GM21825 (cell line): Measurements from ENCODE around the gene PLD1.
"Not testable (repeated sequence)": the region's sequence is repeated elsewhere in the genome, so short reads cannot be mapped to it uniquely, and the experiment has no call there.

ENCODE experiments used
- ATAC-seq: cut with Tn5 transposase; IDR thresholded peaks from one replicate; pipeline ENCODE4 v1.9.1; 2021; ENCODE audit warnings: mild to moderate bottlenecking, moderate library complexity; ENCODE audit not compliant: unreplicated experiment

PLD1 gene

DNA sequence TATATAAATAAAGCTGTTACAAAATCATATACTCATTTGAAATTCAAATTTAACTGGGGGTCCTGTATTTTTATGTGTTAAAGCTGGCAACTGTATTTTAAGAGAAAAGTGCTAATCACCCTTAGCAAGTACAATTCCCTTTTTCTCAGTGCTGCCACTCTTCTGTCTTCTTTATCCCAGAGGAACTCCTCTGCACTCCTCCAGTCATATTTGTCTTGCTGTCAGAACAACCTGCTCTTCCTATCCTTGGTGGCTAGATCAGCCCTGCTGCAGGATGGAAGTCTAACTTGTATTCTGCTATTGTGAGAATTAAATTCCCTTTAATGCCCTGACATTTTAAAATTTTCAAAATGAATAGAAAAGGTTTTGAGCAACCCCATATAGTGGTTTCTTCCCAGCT is 226.2 kb downstream of the PLD1 start:
- ATAC-seq: no peak

DNA sequence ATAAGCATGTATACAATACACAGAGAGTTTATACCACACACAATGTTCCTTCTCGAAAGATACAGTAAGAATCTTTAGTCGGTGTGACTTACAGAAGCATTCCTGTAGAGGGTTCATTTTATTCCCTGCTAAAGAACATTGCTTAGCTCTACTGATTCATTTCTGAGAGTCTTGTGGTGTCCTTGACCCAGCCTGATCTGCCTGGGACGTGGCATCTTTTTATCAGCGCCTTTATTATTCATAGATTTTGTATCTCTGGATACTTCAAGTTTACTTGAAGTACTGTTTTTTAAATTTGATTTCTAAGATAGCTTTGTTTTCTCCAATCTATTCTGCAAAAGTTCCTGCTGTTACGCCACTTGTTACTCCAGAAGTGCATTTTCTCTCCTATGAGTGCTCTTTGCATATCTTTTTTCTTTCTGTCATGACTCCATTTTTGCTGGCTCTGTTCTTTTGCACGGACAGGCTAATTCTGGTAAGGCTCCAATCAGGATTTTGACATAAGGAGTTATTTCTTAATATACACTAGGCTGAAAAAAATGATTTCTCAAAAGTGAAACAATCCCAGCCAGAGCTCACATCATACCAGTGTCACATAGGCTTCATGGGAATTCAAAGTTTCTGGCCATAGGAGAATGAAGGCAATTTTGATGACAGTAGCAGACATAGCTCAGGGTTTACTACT is 235.6 kb downstream of the PLD1 start:
- ATAC-seq: no peak

DNA sequence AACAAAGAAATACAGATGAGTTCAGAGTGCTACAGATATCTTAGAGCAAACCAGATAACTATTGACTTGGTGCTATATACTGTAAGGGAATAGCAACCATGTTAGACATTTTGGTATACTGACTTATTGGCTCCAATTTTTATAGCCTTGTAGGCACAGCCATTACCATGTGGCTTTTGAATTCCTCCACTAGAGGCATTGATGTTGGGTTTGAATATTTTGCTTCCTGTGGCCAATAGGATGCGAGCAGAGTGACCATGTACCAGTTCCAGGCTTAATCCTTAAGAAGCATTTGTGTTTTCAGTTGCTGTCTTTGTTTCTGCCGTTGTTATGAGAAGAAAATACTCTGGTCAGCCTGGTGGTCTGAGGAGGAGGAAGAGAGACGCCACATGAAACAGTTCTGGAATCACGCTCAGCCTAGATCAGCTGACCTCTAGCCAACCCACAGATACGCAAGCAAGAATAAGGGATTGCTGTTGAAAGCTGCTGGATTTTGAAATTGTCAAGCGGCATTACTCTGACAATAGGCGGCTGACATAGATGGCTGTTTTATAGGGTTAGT is 240.6 kb downstream of the PLD1 start:
- ATAC-seq: no peak

DNA sequence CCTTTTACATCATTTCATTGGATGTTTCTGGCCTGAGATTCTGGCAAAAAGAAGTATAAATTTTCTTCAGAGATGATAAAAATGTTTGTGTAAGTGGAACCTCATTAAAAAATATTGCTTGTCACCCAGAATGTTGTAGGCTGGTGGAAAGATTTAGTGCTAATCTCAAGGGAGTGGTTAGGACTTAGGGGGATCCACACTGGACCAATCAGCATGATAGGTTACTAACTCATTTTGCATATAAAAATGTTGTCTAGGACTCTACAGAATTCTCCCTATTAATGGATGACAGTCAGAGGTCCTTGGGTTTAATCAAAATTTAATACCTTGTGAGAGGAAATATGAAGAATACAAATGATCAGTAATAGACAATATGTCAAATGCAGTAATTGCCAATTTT is 241.5 kb downstream of the PLD1 start:
- ATAC-seq: no peak

DNA sequence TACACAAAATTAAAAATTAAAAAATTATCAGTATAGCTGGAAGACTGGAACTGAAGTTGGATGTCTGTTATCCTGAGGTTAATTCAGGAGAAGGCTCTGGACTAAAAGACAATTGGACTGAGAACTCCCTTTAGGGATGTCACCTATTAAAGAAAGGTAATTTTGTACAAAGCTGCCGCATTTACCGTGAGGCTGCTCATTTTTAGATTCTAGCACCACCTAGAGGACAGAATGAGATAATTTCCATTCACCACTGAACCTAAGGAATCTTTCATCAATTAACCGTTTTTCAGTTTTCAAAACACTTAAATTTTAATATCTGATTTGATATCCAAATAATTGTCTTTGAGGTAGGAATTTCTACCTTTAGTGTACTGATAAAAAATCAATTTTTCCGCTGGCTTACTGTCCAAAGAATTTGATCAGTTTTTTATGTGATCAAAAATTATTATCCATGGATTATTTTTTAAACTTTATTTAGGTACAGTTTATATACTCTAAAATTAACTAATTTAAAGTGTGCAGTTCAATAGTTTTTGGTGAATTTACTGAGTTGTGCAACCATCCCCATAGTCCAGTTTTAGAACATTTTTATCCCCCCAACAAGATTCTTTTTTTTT is 243.4 kb downstream of the PLD1 start:
- no peak for ATAC-seq

GRCh38 chr3:171565481-171566058 is 244.7 kb downstream of the PLD1 start:
- ATAC-seq: no peak

GRCh38 chr3:171564748-171565480 is 245.4 kb downstream of the PLD1 start:
- ATAC-seq: no peak

GRCh38 chr3:171563298-171563697 is 247.0 kb downstream of the PLD1 start:
- ATAC-seq: no peak

DNA sequence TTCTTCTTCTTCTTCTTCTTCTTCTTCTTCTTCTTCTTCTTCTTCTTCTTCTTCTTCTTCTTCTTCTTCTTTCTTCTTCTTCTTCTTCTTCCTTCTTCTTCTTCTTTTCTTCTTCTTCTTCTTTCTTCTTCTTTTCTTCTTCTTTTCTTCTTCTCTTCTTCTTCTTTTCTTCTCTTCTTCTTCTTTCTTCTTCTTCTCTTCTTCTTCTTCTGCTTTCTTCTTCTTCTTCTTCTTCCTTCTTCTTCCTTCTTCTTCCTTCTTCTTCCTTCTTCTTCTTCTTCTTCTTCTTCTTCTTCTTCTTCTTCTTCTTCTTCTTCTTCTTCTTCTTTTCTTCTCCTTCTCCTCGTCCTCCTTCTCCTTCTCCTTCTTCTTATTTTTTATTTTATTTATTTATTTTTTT is 247.8 kb downstream of the PLD1 start:
- ATAC-seq: not testable (repeated sequence)

DNA sequence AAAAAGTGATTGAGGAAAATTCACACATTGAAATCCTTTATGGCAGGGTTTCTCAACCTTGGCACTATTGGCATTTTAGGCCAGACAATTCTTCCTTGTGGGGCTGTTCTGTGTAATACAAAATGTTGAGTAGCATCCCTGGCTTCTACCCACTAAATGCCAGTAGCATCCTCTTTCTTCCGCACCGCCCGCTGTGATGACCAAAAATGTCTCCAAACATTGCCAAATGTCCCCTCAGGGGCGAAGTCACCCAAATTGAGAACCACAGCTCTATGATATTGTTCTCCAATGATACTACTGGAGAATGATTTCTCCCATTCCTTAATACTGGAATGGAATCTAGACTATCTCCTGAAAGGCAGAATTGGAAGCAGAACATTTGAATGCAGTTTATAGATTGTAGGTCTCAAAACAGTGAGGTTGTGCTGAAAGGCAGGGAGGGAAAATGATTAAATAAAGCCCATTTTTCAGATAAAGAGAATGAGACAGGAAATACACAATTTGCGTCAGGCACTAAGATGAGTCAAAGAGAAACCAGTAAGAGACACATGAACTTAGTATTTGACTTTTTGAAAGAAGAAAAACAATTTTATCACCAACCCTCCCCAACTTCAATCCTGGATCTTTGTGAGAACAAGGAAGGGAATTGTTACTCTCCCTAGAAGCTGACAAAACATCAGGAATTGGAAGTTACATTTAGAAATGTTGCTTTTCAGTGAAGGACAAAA is 248.5 kb downstream of the PLD1 start:
- ATAC-seq: no peak

- no peak for ATAC-seq
Observed at GRCh38 chr3:171559586-171559985, 250.7 kb downstream of the PLD1 start.

DNA sequence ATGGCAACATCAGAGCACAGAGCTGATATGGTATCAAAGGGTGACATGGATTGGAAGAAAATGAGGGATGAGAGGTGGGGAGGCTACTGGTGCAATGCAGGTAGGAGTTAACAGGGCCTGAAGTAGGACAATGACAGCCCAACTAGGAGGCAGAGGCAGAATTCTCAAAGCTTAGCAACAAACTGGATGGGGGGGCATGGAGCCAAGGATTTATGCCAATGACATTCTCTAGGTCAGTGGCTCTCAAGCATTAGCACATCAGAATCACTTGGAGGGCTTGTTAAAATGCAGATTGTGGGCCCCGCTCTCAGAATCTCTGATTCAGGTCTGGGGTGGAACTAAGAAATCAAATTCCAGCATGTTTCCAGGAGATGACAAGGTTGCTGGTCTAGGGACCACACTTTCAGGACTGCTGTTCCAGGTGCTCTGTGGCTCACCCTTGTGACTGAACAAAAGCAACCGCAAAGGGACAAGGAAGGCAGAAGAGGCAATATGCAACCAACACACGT is 252.0 kb downstream of the PLD1 start:
- ATAC-seq: no peak

- no peak for ATAC-seq
Observed at GRCh38 chr3:171557173-171557572, 253.1 kb downstream of the PLD1 start.

- no peak for ATAC-seq
Observed at GRCh38 chr3:171556574-171557145, 253.6 kb downstream of the PLD1 start.

- ATAC-seq: no peak
Observed at GRCh38 chr3:171556148-171556547, 254.1 kb downstream of the PLD1 start.

DNA sequence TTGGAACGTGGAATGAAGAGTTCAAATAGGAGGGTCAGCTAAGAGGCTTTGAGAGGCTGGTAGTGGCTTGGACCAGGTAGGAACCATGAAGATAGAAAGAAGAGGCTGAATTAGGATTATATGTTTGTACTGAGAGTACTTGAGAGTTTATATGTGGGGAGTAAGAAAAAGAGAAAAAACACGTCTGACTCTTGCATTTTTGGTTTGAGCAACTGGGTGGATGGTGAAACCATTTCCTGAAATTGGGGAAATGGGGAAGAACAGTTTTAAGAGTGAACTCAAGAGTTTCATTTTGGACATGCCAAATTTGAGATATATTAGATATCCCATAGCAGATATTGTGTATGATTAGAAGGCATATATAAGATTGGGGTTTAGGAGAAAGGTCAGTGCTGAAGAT is 257.2 kb downstream of the PLD1 start:
- ATAC-seq: no peak

DNA sequence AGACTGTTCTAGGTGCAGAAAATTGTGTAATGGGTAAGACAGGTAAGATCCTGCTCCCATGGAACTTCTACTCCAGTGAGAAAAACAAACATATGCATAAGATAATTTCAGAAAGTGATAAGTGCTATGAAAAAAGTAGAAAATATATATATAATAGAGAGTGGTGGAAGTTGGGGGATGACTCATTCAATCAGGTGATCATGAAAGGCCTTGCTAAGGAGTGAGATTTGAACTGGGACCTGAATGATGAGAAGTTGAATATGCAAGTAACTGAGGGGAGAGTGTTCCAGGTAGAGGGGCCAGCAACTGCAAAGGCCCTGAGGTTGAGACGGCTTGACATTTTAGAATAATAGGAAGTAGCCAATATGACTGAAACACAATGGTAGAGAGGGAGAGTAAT is 257.8 kb downstream of the PLD1 start:
- ATAC-seq: no peak

GRCh38 chr3:171551296-171551695 is 259.0 kb downstream of the PLD1 start:
- no peak for ATAC-seq
